Measurements from ENCODE around the gene ANO5. TPM values are rescaled to one million over a fixed set of nuclear protein-coding genes. Genes with fewer than 3 reads are reported as not detected.

The ANO5 gene, protein sequence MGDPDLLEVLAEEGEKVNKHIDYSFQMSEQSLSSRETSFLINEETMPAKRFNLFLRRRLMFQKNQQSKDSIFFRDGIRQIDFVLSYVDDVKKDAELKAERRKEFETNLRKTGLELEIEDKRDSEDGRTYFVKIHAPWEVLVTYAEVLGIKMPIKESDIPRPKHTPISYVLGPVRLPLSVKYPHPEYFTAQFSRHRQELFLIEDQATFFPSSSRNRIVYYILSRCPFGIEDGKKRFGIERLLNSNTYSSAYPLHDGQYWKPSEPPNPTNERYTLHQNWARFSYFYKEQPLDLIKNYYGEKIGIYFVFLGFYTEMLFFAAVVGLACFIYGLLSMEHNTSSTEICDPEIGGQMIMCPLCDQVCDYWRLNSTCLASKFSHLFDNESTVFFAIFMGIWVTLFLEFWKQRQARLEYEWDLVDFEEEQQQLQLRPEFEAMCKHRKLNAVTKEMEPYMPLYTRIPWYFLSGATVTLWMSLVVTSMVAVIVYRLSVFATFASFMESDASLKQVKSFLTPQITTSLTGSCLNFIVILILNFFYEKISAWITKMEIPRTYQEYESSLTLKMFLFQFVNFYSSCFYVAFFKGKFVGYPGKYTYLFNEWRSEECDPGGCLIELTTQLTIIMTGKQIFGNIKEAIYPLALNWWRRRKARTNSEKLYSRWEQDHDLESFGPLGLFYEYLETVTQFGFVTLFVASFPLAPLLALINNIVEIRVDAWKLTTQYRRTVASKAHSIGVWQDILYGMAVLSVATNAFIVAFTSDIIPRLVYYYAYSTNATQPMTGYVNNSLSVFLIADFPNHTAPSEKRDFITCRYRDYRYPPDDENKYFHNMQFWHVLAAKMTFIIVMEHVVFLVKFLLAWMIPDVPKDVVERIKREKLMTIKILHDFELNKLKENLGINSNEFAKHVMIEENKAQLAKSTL
- total RNA-seq, result 6.2 and 6.5 TPM in 2 replicates
- long read RNA-seq, partial matches to known transcripts, result 0 of 5 reads
- long read RNA-seq, other reads (novel, unspliced or antisense), result 5 of 5 reads

- DNase-seq (ENCODE audit: low spot score, unreplicated experiment), result peak; percentile 57
- H3K9me3 Mint-ChIP-seq (ENCODE audit: low read depth), result no peaks in the 10 kb centered on the region
- H3K27me3 Mint-ChIP-seq, result peaks cover 5% of the 10 kb centered on the region
- H3K4me3 Mint-ChIP-seq (ENCODE audit: low read depth), result peak within 1 kb of the TSS; percentile 96
- TF ChIP-seq, protein P1, sequence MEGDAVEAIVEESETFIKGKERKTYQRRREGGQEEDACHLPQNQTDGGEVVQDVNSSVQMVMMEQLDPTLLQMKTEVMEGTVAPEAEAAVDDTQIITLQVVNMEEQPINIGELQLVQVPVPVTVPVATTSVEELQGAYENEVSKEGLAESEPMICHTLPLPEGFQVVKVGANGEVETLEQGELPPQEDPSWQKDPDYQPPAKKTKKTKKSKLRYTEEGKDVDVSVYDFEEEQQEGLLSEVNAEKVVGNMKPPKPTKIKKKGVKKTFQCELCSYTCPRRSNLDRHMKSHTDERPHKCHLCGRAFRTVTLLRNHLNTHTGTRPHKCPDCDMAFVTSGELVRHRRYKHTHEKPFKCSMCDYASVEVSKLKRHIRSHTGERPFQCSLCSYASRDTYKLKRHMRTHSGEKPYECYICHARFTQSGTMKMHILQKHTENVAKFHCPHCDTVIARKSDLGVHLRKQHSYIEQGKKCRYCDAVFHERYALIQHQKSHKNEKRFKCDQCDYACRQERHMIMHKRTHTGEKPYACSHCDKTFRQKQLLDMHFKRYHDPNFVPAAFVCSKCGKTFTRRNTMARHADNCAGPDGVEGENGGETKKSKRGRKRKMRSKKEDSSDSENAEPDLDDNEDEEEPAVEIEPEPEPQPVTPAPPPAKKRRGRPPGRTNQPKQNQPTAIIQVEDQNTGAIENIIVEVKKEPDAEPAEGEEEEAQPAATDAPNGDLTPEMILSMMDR (IDR thresholded peaks at IDR 0.05; ENCODE audit: unreplicated experiment), result no peak
- peak within 1 kb of the TSS; percentile 94 for H3K27ac Mint-ChIP-seq
- no peaks in the 10 kb centered on the region for H3K36me3 Mint-ChIP-seq (ENCODE audit: insufficient read depth)
- H3K4me1 Mint-ChIP-seq (ENCODE audit: low read depth), result peaks cover 8% of the 10 kb centered on the region
These were observed at the start of gene ANO5 for GRCh38 chr11:22192642-22193347. TSS of gene ANO5 (plus strand) at chr11:22193085. CDS start at chr11:22193493, 408 bp downstream.

DNA sequence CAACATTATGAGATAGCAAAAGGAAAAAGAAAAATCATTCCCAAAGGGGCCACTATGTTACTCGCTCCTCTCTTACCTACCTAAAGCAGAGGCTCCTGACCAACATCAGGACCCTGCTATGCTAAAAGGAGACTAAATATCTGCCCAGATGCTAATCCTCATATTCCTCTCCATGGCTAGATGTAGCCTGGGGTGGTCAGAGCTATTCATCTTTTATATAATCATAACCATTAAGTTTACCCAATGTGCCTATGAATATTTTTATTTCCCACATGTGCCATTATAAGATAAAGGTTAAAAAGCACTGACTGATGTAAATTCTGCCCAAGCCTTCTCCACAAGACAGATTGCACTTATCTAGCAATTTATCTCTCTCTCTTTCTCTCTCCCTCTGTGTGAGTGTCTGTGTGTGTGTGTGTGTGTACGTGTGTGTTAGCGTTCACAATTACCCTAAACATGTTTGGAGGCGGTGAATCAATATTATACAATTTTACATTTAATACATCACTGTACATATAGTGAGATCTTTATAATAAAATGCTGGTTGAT is 41.2 kb upstream of the ANO5 start:
- Mint-ChIP-seq H3K4me1 (ENCODE audit: low read depth) (peaks cover 8% of the 10 kb centered on the region), H3K9me3 (ENCODE audit: low read depth) (peaks cover 5% of the 10 kb centered on the region), H3K27me3 (no peaks in the 10 kb centered on the region), H3K36me3 (ENCODE audit: insufficient read depth) (no peaks in the 10 kb centered on the region), H3K27ac (no peak overlapping the region), H3K4me3 (ENCODE audit: low read depth) (no peak overlapping the region)
- TF ChIP-seq, protein P1 (IDR thresholded peaks at IDR 0.05; ENCODE audit: unreplicated experiment), result no peak
- no peak for DNase-seq (ENCODE audit: low spot score, unreplicated experiment)

GRCh38 chr11:22157531-22157930 is 35.4 kb upstream of the ANO5 start:
- no peaks in the 10 kb centered on the region for H3K9me3 Mint-ChIP-seq (ENCODE audit: low read depth)
- H3K4me1 Mint-ChIP-seq (ENCODE audit: low read depth), result no peaks in the 10 kb centered on the region
- H3K4me3 Mint-ChIP-seq (ENCODE audit: low read depth), result no peak overlapping the region
- TF ChIP-seq, protein P1 (IDR thresholded peaks at IDR 0.05; ENCODE audit: unreplicated experiment), result no peak
- no peak for DNase-seq (ENCODE audit: low spot score, unreplicated experiment)
- H3K27ac Mint-ChIP-seq, result no peak overlapping the region
- no peaks in the 10 kb centered on the region for H3K36me3 Mint-ChIP-seq (ENCODE audit: insufficient read depth)
- peaks cover 3% of the 10 kb centered on the region for H3K27me3 Mint-ChIP-seq

GRCh38 chr11:22161489-22161888 is 31.4 kb upstream of the ANO5 start:
- H3K9me3 Mint-ChIP-seq (ENCODE audit: low read depth), result no peaks in the 10 kb centered on the region
- DNase-seq (ENCODE audit: low spot score, unreplicated experiment), result no peak
- no peak overlapping the region for H3K4me3 Mint-ChIP-seq (ENCODE audit: low read depth)
- H3K36me3 Mint-ChIP-seq (ENCODE audit: insufficient read depth), result no peaks in the 10 kb centered on the region
- TF ChIP-seq, protein P1 (IDR thresholded peaks at IDR 0.05; ENCODE audit: unreplicated experiment), result no peak
- peaks cover 3% of the 10 kb centered on the region for H3K27me3 Mint-ChIP-seq
- H3K4me1 Mint-ChIP-seq (ENCODE audit: low read depth), result no peaks in the 10 kb centered on the region
- H3K27ac Mint-ChIP-seq, result no peak overlapping the region

Data from progenitor cell of endocrine pancreas (in vitro differentiated cells).